ENCODE measurements around the gene TSC2.

- no peak for TF ChIP-seq EZH2 (IDR thresholded peaks at IDR 0.05; ENCODE audit: low read length, unreplicated experiment)
- TF ChIP-seq, protein P1, sequence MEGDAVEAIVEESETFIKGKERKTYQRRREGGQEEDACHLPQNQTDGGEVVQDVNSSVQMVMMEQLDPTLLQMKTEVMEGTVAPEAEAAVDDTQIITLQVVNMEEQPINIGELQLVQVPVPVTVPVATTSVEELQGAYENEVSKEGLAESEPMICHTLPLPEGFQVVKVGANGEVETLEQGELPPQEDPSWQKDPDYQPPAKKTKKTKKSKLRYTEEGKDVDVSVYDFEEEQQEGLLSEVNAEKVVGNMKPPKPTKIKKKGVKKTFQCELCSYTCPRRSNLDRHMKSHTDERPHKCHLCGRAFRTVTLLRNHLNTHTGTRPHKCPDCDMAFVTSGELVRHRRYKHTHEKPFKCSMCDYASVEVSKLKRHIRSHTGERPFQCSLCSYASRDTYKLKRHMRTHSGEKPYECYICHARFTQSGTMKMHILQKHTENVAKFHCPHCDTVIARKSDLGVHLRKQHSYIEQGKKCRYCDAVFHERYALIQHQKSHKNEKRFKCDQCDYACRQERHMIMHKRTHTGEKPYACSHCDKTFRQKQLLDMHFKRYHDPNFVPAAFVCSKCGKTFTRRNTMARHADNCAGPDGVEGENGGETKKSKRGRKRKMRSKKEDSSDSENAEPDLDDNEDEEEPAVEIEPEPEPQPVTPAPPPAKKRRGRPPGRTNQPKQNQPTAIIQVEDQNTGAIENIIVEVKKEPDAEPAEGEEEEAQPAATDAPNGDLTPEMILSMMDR (conservative IDR thresholded peaks at IDR 0.05; ENCODE audit: low read depth, low read length), result no peak
Observed at GRCh38 chr16:2089706-2090480, 42.1 kb downstream of the TSC2 start.

Data from PC-3 (cell line).